Stimulated activated naive CD4-positive, alpha-beta T cell (primary cell): Measurements from ENCODE around the gene ENG.

Experiments
- DNase-seq, 6 experiments: peaks; one replicate each; lab custom pipeline; 2025; lab: John Stamatoyannopoulos, UW

ENG gene

GRCh38 chr9:127814619-127815511 lies 39.6 kb downstream of the ENG start:
- no peak for DNase-seq

DNA sequence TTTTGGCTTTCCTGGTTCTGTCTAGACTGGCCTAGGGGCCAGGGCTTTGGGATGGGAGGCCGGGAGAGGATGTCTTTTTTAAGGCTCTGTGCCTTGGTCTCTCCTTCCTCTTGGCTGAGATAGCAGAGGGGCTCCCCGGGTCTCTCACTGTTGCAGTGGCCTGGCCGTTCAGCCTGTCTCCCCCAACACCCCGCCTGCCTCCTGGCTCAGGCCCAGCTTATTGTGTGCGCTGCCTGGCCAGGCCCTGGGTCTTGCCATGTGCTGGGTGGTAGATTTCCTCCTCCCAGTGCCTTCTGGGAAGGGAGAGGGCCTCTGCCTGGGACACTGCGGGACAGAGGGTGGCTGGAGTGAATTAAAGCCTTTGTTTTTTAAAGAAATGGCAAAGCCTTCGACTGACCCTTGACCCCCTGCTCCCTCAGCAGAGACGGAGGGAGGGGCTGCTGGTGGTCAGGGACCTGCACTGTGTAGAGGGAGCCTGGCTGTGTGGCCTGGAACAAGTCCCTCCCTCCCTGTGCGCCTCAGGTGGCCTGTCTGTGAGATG lies 40.7 kb downstream of the ENG start:
- no peak for DNase-seq

- DNase-seq, result no peak
Measured at GRCh38 chr9:127812936-127813675, 41.4 kb downstream of the ENG start.

GRCh38 chr9:127812011-127812410 lies 42.4 kb downstream of the ENG start:
- no peak for DNase-seq

DNA sequence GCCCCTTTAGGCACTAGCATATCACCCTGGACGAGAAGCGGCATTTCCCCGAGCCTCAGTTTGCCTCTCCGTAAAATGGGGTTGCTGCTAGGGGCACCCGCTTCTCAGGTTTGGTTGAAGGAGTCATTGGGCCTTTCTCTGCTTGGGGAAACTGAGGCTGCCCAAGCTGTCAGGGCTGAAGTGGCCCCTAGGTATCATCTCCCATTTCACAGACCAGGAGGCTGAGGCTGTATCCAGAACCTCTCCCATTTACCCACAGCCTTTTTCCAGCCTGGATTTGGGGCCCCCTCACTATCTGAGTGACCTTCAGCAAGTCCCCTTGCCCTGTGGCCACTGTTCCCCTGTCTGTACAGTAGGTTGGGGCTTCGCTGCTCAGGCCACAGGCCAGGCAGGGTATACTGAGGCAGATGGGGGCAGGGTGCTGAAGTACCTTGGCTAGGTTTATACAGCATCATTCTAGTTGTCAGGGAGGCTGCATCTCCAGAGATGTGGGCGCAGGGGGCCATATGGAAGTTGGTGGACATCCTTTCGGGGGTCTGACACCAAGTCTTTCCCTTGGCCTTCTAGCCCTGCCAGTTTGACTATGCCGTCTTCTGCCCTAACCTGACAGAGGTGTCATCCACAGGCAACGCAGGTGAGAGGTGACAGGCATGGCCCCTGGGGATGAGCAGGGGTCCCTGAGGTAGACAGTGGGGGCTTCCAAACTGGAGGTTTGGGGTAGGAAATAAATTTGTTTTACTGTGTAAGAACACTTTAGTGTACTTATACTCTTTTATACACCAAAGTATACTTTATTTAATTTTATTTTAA lies 43.9 kb downstream of the ENG start:
- no peak for DNase-seq

GRCh38 chr9:127809540-127810377 lies 44.7 kb downstream of the ENG start:
- DNase-seq, result no peak

DNA sequence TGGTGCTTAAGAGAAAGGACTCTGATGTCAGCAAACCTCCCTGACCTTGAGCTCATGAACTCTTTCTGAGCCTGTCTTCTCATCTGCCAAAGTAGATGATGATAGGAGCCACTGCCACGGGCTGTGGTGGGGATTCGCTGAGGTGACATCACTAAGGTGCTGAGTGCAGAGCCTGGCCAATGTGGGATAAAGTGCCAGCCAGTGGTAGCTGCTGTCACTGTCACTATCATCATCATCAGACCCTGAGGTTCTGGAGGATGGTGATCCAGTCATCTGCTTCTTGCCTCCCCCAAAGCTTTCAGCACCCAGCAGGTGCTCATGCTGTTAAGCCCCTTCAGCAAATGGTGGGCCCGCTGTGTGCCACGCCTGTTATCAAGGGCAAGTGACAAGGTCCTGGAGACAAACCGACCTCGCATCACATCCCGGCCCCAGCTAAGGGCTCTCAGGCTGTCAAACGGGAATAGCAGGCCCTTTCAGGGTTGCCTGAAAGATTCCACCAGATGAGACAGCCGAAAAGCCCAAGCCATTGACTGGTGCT lies 45.4 kb downstream of the ENG start:
- DNase-seq, result no peak

DNA sequence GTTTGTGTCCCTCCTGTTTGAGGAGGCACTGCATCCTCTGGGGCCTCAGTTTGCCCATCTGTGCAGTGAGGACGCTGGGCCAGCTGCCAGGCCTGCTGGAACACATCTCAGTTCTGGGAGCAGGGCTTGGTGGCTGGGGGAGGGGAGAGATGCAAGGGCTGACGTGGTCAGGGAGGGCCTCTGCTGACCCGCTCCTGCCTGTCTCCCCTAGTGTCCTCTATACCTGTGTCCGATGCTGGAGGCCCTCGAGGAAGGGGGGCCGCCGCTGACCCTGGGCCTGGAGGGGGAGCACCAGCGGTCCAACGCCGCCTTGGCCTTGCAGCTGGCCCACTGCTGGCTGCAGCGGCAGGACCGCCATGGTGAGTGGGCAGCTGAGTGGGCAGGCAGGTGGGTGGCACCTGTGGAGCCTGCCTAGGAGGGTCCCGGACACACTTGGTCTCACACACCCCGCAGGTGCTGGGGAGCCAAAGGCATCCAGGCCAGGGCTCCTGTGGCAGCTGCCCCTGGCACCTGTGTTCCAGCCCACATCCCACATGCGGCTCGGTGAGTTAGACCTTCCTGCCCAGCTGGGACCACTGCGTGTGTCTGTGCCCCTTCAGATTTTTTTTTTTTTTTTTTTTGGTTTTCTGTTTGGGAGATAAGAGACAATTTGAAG lies 46.0 kb downstream of the ENG start:
- no peak for DNase-seq

DNA sequence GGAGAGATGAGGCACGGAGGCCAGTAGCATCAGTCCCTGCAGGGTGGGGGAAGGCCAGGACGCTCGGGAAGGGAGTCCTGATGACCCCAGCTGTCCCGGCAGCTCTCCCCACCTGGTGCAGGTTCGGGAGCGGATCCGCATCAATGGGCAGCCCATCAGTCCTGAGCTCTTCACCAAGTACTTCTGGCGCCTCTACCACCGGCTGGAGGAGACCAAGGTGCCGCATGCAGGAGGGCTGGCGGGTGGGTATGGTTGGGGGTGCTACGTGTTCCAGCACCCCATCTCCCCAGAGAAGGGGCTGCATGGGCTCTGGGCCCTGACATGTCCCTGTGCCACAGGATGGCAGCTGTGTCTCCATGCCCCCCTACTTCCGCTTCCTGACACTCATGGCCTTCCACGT lies 47.6 kb downstream of the ENG start:
- DNase-seq, result no peak

- DNase-seq, result no peak
Measured at GRCh38 chr9:127805620-127806019, 48.8 kb downstream of the ENG start.

DNA sequence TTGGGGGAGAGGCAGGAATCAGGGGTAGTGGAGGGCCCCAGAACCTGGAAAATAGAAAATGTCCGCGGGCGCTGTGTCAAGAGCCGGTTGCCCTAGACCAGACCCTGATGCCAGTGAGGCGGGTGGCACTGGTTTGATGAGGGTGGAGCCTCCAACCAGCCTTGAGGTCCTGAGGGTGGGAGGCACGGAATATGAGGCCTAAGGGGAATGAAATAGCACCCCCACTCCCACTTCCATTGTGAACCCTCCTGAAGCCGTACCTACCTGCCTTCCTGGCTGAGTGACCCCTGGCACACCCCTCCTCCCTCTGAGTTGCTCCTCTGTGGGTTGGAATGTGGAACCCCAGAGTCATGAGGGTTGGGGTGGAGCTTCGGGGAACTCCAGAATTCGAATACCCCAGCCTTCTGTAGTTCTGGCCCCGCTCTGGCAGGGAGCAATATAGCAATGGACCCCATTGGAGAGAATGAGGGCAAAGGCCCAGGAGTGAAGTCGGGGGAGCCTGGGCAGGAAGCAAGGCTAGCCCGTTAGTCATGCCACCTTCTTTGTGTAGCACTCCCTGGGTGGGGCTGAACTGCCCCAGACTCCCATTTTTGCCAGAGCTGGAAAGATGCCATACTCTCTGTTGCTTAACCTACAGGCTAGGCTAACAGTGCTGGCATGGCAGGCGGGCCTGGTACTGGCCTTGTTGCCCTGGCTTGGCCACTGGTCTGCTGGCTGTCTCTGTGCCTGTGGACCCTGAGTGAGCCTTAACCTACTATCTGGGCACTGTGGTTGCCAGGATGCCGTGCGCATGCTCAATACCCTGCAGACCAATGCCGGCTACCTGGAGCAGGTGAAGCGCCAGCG lies 50.7 kb downstream of the ENG start:
- no peak for DNase-seq

DNA sequence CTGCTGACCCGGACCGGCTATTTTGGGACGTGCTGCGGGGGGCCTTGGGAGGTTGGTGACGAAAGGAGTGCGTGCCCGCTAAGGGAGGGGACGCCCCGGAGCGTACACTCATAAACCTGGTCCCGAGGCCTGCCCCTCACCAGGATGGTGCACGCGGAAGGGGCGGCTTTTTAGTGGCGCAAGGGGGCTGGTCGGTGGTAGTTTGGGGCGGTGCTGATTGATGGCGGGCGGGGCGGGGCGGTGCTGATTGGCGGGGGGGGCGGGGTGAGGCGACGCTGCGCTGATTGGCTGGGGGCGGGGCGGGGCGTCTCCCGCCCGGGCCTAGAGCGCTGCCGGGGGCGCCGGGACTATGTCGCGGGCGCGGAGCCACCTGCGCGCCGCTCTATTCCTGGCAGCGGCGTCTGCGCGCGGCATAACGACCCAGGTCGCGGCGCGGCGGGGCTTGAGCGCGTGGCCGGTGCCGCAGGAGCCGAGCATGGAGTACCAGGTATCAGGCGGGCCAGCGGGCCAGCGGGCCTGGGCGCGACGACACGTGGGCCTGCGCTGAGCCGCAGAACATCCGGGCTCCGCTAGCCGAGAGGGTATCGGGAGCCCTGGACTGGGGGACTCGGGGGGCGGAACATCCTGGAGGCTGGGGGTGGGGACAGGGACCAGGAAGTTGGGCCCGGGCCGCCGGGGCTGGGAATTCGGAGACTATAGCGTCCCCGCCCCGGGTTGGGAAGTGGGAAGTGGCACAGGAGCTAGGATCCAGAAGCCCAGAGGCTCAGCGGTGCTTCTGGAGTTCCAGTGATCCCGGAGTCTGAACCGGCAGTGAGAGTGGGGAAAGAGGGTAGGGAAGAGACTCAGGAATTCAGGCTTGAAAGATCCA lies 51.6 kb downstream of the ENG start, which contains the start of gene FPGS:
Gene FPGS (plus strand): TSS at position 307 of the 868 bp plus-strand sequence. CDS start 43 bp downstream, at position 350.
- DNase-seq, result peak; percentile 80 to 91 (median 83)

GRCh38 chr9:127801955-127802575 lies 52.4 kb downstream of the ENG start:
- no peak for DNase-seq

DNA sequence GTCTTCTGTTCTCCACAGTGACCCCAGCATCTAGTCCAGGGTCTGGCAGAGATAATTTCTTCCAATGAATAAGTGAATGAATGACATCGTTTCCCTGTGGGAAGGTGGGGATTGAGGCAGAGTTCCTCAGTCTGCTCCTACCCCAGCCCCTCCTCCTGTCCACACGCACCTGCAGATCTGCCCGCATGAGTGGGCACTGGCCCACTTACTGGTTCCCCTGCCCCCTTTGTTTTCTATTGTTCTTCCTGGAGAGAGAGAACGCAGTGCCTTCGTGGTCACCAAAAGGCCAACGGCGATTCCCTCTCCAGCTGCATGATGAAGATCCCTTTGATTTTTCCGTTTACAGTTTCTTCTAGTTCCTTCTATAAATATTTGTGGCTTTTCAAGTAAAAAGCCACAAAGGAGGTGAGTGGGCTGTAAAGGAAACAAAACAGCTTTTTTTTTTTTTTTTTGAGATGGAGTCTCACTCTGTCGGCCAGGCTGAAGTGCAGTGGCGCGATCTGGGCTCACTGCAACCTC lies 57.5 kb downstream of the ENG start:
- no peak for DNase-seq

GRCh38 chr9:127796225-127796813 lies 58.1 kb downstream of the ENG start:
- no peak for DNase-seq

DNA sequence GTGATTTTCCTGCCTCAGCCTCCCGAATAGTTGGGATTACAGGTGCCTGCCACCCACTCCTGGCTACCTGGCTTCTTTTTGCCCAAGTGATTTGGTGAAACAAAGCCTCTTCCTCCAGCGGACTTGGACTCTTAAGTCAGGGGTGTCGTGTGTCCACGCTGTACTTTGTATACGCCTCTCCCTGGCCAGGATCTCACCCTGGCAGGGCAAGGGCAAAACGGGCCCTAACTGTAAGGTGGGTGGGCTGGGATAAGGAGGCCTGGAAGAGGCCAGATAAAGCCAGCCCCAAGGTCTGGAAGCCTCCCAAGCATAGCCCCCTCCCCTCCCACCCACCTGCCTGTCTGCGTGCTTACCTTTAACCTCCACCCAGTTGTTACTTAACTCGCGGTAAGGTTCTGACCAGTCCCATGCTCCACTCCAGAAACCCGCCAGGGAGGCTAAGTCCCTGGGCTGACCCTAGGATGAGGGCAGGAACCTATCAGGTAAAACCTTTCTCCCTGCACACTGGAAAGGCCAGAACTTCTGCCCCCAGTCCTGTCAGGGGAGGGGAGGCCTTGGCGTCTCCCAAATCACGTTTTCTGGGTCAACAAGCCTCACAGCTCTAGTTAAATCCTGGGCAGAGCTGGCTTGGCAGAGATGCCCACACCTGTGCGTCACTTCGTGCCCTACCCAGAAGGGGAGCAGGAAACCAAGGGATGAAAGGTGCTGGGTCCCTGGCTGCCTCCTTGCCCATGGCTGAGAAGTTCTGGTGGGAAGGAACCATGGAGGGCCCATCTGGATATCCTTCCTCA lies 60.3 kb downstream of the ENG start:
- no peak for DNase-seq
